Muscle layer of colon (tissue), 2 donors: Measurements from ENCODE around the gene SOX8.

Experiments used
- H3K27ac ChIP-seq: one replicate; pipeline ENCODE4 v1.7.0; 2013; ENCODE audit warnings: low read depth, mild to moderate bottlenecking, low read length, moderate library complexity
- H3K27me3 ChIP-seq, 2 donors: one replicate each; pipeline ENCODE4 v1.7.0; 2013; ENCODE audit warnings: low read length in 2 of 2, mild to moderate bottlenecking in 2 of 2; ENCODE audit not compliant: insufficient read depth in 2 of 2, control insufficient read depth in 1 of 2
- H3K36me3 ChIP-seq: one replicate; pipeline ENCODE4 v1.7.0; 2013; ENCODE audit warnings: mild to moderate bottlenecking, low read length; ENCODE audit not compliant: insufficient read depth
- H3K4me1 ChIP-seq: one replicate; pipeline ENCODE4 v1.7.0; 2013; ENCODE audit warnings: mild to moderate bottlenecking, low read length; ENCODE audit not compliant: insufficient read depth
- H3K4me3 ChIP-seq, 2 donors: one replicate each; pipeline ENCODE4 v1.7.0; 2013; ENCODE audit warnings: low read length in 2 of 2, low read depth in 1 of 2, mild to moderate bottlenecking in 1 of 2, moderate library complexity in 1 of 2
- H3K9ac ChIP-seq: one replicate; pipeline ENCODE4 v1.7.0; 2013; ENCODE audit warnings: low read length
- H3K9me3 ChIP-seq: one replicate; pipeline ENCODE4 v1.7.0; 2013; ENCODE audit warnings: mild to moderate bottlenecking, low read length
- donor health status: abdominal sarcoma.
- donor health status: Adenocarcinoma of cecum.

Gene SOX8

GRCh38 chr16:1003391-1004347 is 22.1 kb downstream of the SOX8 start:
- no peaks in the 10 kb centered on the region for H3K36me3 ChIP-seq
- H3K9ac ChIP-seq, result no peak overlapping the region
- H3K4me1 ChIP-seq, result no peaks in the 10 kb centered on the region
- peaks cover 0 to 11% of the 10 kb centered on the region in 2 donors for H3K27me3 ChIP-seq
- no peak overlapping the region for H3K27ac ChIP-seq
- no peaks in the 10 kb centered on the region for H3K9me3 ChIP-seq
- no peak overlapping the region for H3K4me3 ChIP-seq

- Histone ChIP-seq H3K27ac (no peak overlapping the region), H3K4me1 (no peaks in the 10 kb centered on the region), H3K9me3 (no peaks in the 10 kb centered on the region), H3K4me3 (no peak overlapping the region), H3K36me3 (no peaks in the 10 kb centered on the region), H3K27me3 (peaks cover 0 to 12% of the 10 kb centered on the region in 2 donors), H3K9ac (no peak overlapping the region)
These were observed 23.7 kb downstream of the SOX8 start for GRCh38 chr16:1005286-1005685.

GRCh38 chr16:1006781-1007180 is 25.2 kb downstream of the SOX8 start:
- Histone ChIP-seq H3K4me1 (no peaks in the 10 kb centered on the region), H3K27ac (no peak overlapping the region), H3K9me3 (no peaks in the 10 kb centered on the region), H3K4me3 (no peak overlapping the region), H3K9ac (no peak overlapping the region), H3K36me3 (no peaks in the 10 kb centered on the region), H3K27me3 (peaks cover 0 to 18% of the 10 kb centered on the region in 2 donors)

- Histone ChIP-seq H3K27ac (no peak overlapping the region), H3K4me1 (no peaks in the 10 kb centered on the region), H3K4me3 (no peak overlapping the region), H3K9me3 (no peaks in the 10 kb centered on the region), H3K36me3 (no peaks in the 10 kb centered on the region), H3K9ac (no peak overlapping the region), H3K27me3 (peaks cover 0 to 14% of the 10 kb centered on the region in 2 donors)
These were observed 25.8 kb downstream of the SOX8 start for GRCh38 chr16:1007284-1007850.

- no peak overlapping the region for H3K27ac ChIP-seq
- peaks cover 0 to 14% of the 10 kb centered on the region in 2 donors for H3K27me3 ChIP-seq
- no peaks in the 10 kb centered on the region for H3K36me3 ChIP-seq
- H3K4me1 ChIP-seq, result no peaks in the 10 kb centered on the region
- no peaks in the 10 kb centered on the region for H3K9me3 ChIP-seq
- H3K9ac ChIP-seq, result no peak overlapping the region
- H3K4me3 ChIP-seq, result no peak overlapping the region
These were observed 26.5 kb downstream of the SOX8 start for GRCh38 chr16:1008085-1008484.

GRCh38 chr16:1009358-1010150 is 28.0 kb downstream of the SOX8 start:
- Histone ChIP-seq H3K4me3 (no peak overlapping the region), H3K36me3 (no peaks in the 10 kb centered on the region), H3K27me3 (peaks cover 0 to 14% of the 10 kb centered on the region in 2 donors), H3K9ac (no peak overlapping the region), H3K27ac (no peak overlapping the region), H3K9me3 (no peaks in the 10 kb centered on the region), H3K4me1 (no peaks in the 10 kb centered on the region)

- Histone ChIP-seq H3K9ac (no peak overlapping the region), H3K9me3 (no peaks in the 10 kb centered on the region), H3K27me3 (peaks cover 0 to 14% of the 10 kb centered on the region in 2 donors), H3K27ac (no peak overlapping the region), H3K4me3 (no peak overlapping the region), H3K4me1 (no peaks in the 10 kb centered on the region), H3K36me3 (no peaks in the 10 kb centered on the region)
These were observed 28.7 kb downstream of the SOX8 start for GRCh38 chr16:1010251-1010650.

- Histone ChIP-seq H3K4me3 (no peak overlapping the region), H3K9ac (no peak overlapping the region), H3K9me3 (no peaks in the 10 kb centered on the region), H3K36me3 (no peaks in the 10 kb centered on the region), H3K27ac (no peak overlapping the region), H3K4me1 (no peaks in the 10 kb centered on the region), H3K27me3 (peaks cover 0 to 14% of the 10 kb centered on the region in 2 donors)
These were observed 29.2 kb downstream of the SOX8 start for GRCh38 chr16:1010815-1011214.

- H3K27me3 ChIP-seq, result peaks cover 0 to 14% of the 10 kb centered on the region in 2 donors
These were observed 29.9 kb downstream of the SOX8 start for GRCh38 chr16:1011316-1012082.

GRCh38 chr16:1012135-1012534 is 30.6 kb downstream of the SOX8 start:
- Histone ChIP-seq H3K36me3 (no peaks in the 10 kb centered on the region), H3K4me1 (no peaks in the 10 kb centered on the region), H3K9me3 (no peaks in the 10 kb centered on the region), H3K27me3 (peaks cover 0 to 14% of the 10 kb centered on the region in 2 donors), H3K9ac (no peak overlapping the region), H3K27ac (no peak overlapping the region), H3K4me3 (no peak overlapping the region)

More at GRCh38 chr16:1011316-1012082, 29.9 kb downstream of the SOX8 start:
- no peaks in the 10 kb centered on the region for H3K4me1 ChIP-seq
- no peaks in the 10 kb centered on the region for H3K36me3 ChIP-seq
- H3K4me3 ChIP-seq, result no peak overlapping the region
- no peaks in the 10 kb centered on the region for H3K9me3 ChIP-seq
- H3K27ac ChIP-seq, result no peak overlapping the region
- H3K9ac ChIP-seq, result no peak overlapping the region
